ENCODE results near the gene LSM2.
"Not testable (repeated sequence)": the region's sequence is repeated elsewhere in the genome, so short reads cannot be mapped to it uniquely, and the experiment has no call there.

Gene LSM2

GRCh38 chr6:31826793-31827285 lies 20.1 kb upstream of the LSM2 start:
- no peak for DNase-seq

GRCh38 chr6:31825553-31825952 lies 18.8 kb upstream of the LSM2 start:
- DNase-seq = no peak

- DNase-seq = not testable (repeated sequence)
These were observed 16.9 kb upstream of the LSM2 start for GRCh38 chr6:31823592-31824196.

GRCh38 chr6:31822036-31822821 lies 15.5 kb upstream of the LSM2 start:
- peak; percentile 76 for DNase-seq

GRCh38 chr6:31821301-31822035 lies 14.7 kb upstream of the LSM2 start:
- DNase-seq = peak; percentile 45

GRCh38 chr6:31820399-31820798 lies 13.6 kb upstream of the LSM2 start:
- not testable (repeated sequence) for DNase-seq

- no peak for DNase-seq
These were observed 13.1 kb upstream of the LSM2 start for GRCh38 chr6:31819871-31820299.

- peak; percentile 18 for DNase-seq
These were observed 11.3 kb upstream of the LSM2 start for GRCh38 chr6:31817929-31818511.

GRCh38 chr6:31817133-31817928 lies 10.6 kb upstream of the LSM2 start:
- DNase-seq = not testable (repeated sequence)

GRCh38 chr6:31815025-31815838 lies 8.5 kb upstream of the LSM2 start, which contains the start of the genes HSPA1A and HSPA1L:
TSS of gene HSPA1A (plus strand) at chr6:31815543. CDS start at chr6:31815757, 214 bp downstream.
TSS of gene HSPA1L (minus strand) at chr6:31815283. CDS start at chr6:31811972, 3,311 bp downstream.
- peak; percentile 87 for DNase-seq

- DNase-seq = peak; percentile 72
These were observed 7.9 kb upstream of the LSM2 start for GRCh38 chr6:31814677-31815024.

- no peak for DNase-seq
These were observed 6.7 kb upstream of the LSM2 start for GRCh38 chr6:31813465-31813849.

- no peak for DNase-seq
These were observed 4.9 kb upstream of the LSM2 start for GRCh38 chr6:31811645-31812044.

GRCh38 chr6:31808599-31808998 lies 1.8 kb upstream of the LSM2 start:
- not testable (repeated sequence) for DNase-seq

- DNase-seq = no peak
These were observed 762 bp downstream of the LSM2 start for GRCh38 chr6:31805939-31806469.

GRCh38 chr6:31801031-31801927 lies 5.5 kb downstream of the LSM2 start:
- not testable (repeated sequence) for DNase-seq

GRCh38 chr6:31799781-31800180 lies 7.0 kb downstream of the LSM2 start:
- no peak for DNase-seq

GRCh38 chr6:31797588-31797987 lies 9.2 kb downstream of the LSM2 start:
- DNase-seq = peak; percentile 47

GRCh38 chr6:31796993-31797385 lies 9.8 kb downstream of the LSM2 start:
- no peak for DNase-seq

Measured in CD4-positive, alpha-beta T cell treated with Interferon gamma for 1 hour (primary cell).